Activated effector memory CD4-positive, alpha-beta T cell treated with anti-CD3 and anti-CD28 coated beads, Interleukin-2, amount 50 U/mL, for 16 hours (primary cell): ENCODE data around the gene SLC25A46.
"Not testable (repeated sequence)": the region's sequence is repeated elsewhere in the genome, so short reads cannot be mapped to it uniquely, and the experiment has no call there.

Source experiments
- DNase-seq: peaks from one replicate; pipeline ENCODE4 v3.0.0-alpha.2; 2020

Gene SLC25A46

DNA sequence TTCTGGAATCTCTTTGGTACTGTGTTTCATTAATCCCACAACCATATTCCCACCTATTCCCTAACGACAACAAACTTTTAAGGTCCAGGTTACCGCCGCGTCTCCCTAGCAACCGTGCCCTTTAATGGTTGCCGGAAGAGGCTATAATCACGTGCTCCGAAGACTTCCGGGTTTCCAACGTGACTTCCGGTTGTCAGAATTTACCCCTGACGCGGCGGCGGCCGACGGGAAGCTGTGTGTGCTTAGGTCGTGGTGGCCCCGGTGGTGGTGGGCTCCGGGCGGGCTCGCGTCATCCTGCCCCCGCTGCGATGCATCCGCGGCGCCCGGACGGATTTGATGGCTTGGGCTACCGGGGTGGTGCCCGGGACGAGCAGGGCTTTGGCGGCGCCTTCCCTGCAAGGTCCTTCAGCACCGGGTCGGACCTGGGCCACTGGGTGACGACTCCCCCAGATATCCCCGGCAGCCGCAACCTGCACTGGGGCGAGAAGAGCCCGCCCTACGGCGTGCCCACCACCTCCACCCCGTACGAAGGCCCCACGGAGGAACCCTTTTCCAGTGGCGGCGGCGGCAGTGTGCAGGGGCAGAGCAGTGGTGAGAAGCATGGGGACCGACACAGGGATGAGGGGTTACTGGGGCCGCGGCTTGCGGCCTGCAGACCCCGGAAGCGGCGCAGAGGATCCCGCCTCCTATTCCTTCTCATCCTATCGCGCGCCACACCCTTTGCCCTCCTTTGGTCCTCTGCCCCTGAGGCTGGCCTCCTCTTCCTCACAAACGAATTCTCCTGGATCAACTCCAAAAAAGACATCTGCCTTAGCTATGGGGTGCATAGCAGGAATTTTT lies at the start of gene SLC25A46:
TSS of gene SLC25A46 (plus strand) at position 196 of the 840 bp plus-strand sequence. CDS start at position 309, 113 bp downstream.
- DNase-seq: peak; percentile 95

DNA sequence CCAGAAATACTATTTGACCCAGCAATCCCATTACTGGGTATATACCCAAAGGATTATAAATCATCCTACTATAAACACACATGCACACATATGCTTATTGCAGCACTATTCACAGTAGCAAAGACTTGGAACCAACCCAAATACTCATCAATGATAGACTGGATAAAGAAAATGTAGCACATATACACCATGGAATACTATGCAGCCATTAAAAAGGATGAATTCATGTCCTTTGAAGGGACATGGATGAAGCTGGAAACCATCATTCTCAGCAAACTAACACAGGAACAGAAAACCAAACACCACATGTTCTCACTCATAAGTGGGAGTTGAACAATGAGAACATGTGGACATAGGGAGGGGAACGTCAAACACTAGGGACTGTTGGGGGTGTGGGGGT lies 48.2 kb upstream of the SLC25A46 start:
- DNase-seq: not testable (repeated sequence)

GRCh38 chr5:110692669-110693068 lies 46.1 kb upstream of the SLC25A46 start:
- not testable (repeated sequence) for DNase-seq

GRCh38 chr5:110702300-110702699 lies 36.5 kb upstream of the SLC25A46 start:
- DNase-seq: no peak

- DNase-seq: no peak
Observed at GRCh38 chr5:110702704-110703103, 36.1 kb upstream of the SLC25A46 start.

- no peak for DNase-seq
Observed at GRCh38 chr5:110703481-110703880, 35.3 kb upstream of the SLC25A46 start.

GRCh38 chr5:110705349-110705748 lies 33.5 kb upstream of the SLC25A46 start:
- DNase-seq: no peak

- no peak for DNase-seq
Observed at GRCh38 chr5:110707260-110707844, 31.5 kb upstream of the SLC25A46 start.

DNA sequence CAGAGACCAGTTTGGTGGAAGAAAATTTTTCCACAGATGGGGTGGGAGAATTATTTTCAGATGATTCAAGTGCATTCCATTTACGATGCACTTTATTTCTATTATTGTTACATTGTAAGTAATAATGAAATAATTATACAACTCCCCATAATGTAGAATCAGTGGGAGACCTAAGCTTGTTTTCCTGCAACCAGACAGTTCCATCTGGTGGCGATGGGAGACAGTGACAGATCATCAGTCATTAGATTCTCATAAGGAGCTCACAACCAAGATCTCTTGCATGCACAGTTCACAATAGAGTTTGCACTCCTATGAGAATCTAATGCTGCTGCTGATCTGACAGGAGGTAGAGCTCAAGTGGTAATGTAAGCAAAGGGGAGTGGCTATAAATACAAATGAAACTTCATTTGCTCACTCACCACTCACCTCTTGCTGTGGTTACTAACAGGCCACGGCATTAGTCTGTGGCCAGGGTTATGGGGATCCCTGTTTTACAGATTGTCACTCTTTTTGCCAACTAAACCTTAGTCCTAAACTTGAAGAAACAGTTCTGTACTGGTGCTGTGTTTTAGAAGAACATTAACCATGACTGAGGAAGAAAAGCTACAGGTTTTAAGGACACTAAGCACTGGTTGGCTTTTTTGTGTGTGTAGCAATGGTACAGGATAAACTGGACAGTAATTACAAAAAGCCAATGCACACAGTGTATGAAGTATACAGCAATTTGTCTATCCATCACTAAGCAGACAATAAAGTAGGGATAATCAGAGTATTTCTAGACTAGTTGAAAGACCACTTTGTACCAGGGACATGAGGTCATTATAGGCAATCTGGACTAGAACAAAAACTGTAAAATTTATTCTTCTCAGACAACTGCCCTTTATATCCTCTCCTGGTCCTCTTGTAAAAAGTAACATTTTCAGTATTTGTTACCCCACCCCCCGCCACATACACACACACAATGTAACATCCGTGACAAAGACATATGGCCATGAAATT lies 22.3 kb upstream of the SLC25A46 start:
- no peak for DNase-seq

GRCh38 chr5:110718311-110718710 lies 20.5 kb upstream of the SLC25A46 start:
- DNase-seq: no peak

DNA sequence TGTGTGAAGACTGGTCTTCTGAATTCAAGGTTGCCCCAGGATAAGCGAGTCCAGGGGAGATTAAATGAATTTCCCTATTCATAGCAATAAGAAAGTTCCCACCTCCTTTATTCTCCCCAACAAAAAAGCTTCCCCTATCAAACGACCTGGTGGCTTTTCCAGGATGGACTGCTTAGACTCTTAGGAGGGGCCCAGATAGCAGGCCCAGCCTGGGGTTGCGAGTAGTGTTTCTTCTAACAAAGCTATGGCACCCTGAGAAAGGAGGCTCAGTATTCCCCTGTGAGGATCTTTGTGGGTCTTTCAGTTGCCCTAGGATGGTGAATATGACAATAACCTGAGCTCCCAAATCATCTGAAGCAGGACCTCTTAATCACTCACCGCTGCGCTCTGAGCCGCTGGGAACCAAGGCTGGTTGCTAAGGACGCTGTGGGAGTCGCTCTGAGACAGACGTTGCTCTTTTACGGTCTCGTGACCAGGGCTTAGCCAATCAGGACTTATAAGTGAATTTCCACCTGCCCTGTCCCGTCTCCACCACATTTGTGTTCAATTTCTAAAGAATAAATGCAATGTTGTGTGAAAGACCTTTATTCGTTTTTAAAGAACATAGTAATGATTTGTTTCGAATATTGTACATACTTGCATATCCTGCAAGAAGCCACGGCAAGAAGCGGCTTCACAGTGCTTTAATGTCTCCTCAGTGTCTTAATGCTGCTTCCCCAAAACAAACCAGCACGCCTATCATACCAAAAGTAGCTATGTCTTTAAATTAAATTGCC lies 12.4 kb upstream of the SLC25A46 start, which contains the start of gene TMEM232:
TSS of gene TMEM232 (minus strand) at position 423 of the 776 bp plus-strand sequence. CDS start 59,319 bp downstream, outside the sequence.
- DNase-seq: peak; percentile 88

- DNase-seq: no peak
Observed at GRCh38 chr5:110727025-110727314, 11.8 kb upstream of the SLC25A46 start.

DNA sequence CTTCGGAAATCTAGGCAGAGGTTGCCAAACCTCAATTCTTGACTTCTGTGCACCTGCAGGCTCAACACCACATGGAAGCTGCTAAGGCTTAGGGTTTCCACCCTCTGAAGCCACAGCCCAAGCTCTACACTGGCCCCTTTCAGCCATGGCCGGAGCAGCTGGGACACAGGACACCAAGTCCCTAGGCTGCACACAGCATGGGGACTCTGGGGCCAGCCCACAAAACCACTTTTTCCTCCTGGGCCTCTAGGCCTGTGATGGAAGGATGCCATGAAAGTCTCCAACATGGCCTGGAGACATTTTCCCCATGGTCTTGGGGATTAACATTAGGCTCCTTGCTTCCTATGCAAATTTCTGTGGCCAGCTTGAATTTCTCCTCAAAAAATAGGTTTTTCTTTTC lies 7.3 kb upstream of the SLC25A46 start:
- not testable (repeated sequence) for DNase-seq

GRCh38 chr5:110734101-110734500 lies 4.7 kb upstream of the SLC25A46 start:
- DNase-seq: no peak

DNA sequence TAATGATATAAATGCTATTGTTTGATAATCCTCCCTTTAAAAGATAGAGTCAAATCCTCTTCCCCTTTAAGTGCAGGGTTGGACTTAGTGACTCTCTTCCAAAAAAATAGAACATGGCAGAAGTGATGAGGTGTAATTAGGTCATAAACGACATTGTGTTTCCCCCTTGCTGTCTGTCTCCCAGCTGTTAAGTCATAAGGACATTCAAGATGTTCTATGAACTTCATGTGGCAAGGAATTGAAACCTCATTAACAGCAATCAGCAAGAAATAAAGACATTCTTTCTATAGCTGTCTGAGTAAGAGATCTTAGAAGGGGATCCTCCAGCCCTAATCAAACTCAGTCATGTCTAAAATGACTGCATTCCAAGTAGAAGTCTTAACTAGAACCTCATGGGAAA lies 3.3 kb upstream of the SLC25A46 start:
- no peak for DNase-seq

- DNase-seq: no peak
Observed at GRCh38 chr5:110736753-110737152, 2.1 kb upstream of the SLC25A46 start.

GRCh38 chr5:110738503-110738811 lies 350 bp upstream of the SLC25A46 start:
- DNase-seq: no peak

GRCh38 chr5:110751902-110752762 lies 13.3 kb downstream of the SLC25A46 start:
- peak; percentile 63 for DNase-seq

DNA sequence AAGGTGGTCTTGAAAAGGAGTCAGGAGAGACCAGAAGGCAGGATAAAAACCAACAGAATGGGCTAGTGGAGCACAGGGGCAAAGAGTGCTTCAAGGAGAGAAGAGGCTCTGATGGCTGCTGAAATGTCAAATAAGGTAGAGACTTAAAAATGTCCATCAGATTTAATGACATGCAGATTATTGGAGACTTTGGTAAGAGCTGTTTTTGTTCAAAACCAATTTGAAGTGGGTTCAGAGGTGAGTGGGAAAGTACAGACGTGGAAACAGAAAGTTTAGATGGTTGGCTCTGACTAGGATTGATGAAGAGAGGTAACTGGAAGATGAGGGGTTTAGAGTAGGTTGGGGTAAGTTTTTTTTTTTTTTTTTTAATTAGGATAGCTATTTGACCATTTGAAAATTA lies 14.1 kb downstream of the SLC25A46 start:
- no peak for DNase-seq

- DNase-seq: no peak
Observed at GRCh38 chr5:110753600-110753999, 14.8 kb downstream of the SLC25A46 start.

DNA sequence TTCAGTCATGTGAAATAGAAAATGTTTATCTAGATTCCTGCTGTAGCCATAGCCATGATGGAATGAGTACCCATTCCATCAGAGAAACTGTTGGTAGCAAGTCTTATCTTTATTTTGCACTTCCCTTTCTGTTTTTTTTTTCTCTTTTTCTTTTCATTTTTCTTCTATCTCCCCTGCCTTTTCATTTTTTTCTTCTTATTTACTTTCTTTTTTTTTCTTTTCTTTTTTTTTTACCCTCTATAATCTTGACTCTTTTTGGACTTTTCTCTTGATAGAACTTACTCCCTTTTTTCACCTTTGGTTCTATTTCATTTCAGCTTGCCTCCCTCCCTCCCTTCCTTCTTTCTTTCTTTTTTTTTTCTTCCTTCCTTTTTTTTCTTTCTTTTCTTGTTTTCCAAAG lies 15.4 kb downstream of the SLC25A46 start:
- DNase-seq: no peak
